H1 (cell line): Measurements from ENCODE around the gene TIMM9. TPM values are rescaled to one million over a fixed set of nuclear protein-coding genes. Genes with fewer than 3 reads are reported as not detected.

Experiments used
- CTCF ChIA-PET: fragments of 300-600 bp; sonication (Branson Sonifier 250); formaldehyde crosslinking; loops from one replicate; lab custom pipeline; 2021; ENCODE audit not compliant: partially characterized antibody; lab: Charles Lee
- POLR2A ChIA-PET: fragments of 300-600 bp; sonication (Branson Sonifier 250); formaldehyde crosslinking; loops from one replicate; lab custom pipeline; 2021; ENCODE audit warnings: inconsistent platforms; ENCODE audit not compliant: partially characterized antibody; lab: Charles Lee
- DNase-seq, 2 experiments: peaks; one replicate each; pipeline versions ENCODE4 v3.0.0 to v3.0.0-alpha.2; 2010 to 2022; ENCODE audit warnings: low spot score in 2 of 2, low read depth in 1 of 2, mixed read lengths in 1 of 2
- FAIRE-seq: peaks from 2 replicates; lab custom pipeline; 2011; peaks lifted over from hg19 to GRCh38; lab: Jason Lieb, UNC
- H2AFZ ChIP-seq: 2 replicates; pipeline ENCODE4 v1.8.1; 2012; ENCODE audit warnings: low read length, inconsistent platforms
- H2AK5ac ChIP-seq: 2 replicates; pipeline ENCODE4 v1.6.1; 2013; ENCODE audit warnings: low read depth, low read length
- H2BK120ac ChIP-seq: replicated peaks from 2 replicates; pipeline ENCODE3; 2013; ENCODE audit warnings: low read depth, low read length, inconsistent platforms
- H2BK12ac ChIP-seq: 2 replicates; pipeline ENCODE4 v1.6.1; 2013; ENCODE audit warnings: low read depth, low read length
- H2BK15ac ChIP-seq: 2 replicates; pipeline ENCODE4 v1.6.1; 2013; ENCODE audit warnings: low read length
- H2BK20ac ChIP-seq: 2 replicates; pipeline ENCODE4 v1.6.1; 2013; ENCODE audit warnings: low read length
- H2BK5ac ChIP-seq: 2 replicates; pipeline ENCODE4 v1.6.1; 2013; ENCODE audit warnings: low read depth, low read length
- H3K14ac ChIP-seq: 2 replicates; pipeline ENCODE4 v1.6.1; 2013; ENCODE audit warnings: inconsistent platforms; ENCODE audit not compliant: insufficient read length
- H3K18ac ChIP-seq: 2 replicates; pipeline ENCODE4 v1.6.1; 2013; ENCODE audit warnings: low read length; ENCODE audit errors: extremely low read depth
- H3K23ac ChIP-seq: 2 replicates; pipeline ENCODE4 v1.6.1; 2013; ENCODE audit warnings: inconsistent platforms; ENCODE audit not compliant: insufficient read length
- H3K23me2 ChIP-seq: 2 replicates; pipeline ENCODE4 v1.6.1; 2013; ENCODE audit warnings: low read depth, low read length
- H3K27ac ChIP-seq: 2 replicates; pipeline ENCODE4 v1.6.1; 2011; ENCODE audit warnings: low read depth, low read length, inconsistent platforms
- H3K27me3 ChIP-seq, 4 experiments: replicated peaks in 1 of 4; 1 replicate in 1 of 4; 2 replicates in 3 of 4; pipeline versions ENCODE4 v1.6.1 to v1.8.1; 2011 to 2013; ENCODE audit warnings: low read length in 3 of 4, mild to moderate bottlenecking in 3 of 4, inconsistent platforms in 2 of 4, mixed read lengths in 2 of 4, moderate library complexity in 1 of 4; ENCODE audit not compliant: control insufficient read depth in 3 of 4, insufficient read depth in 3 of 4; ENCODE audit errors: extremely low read depth in 1 of 4
- H3K36me3 ChIP-seq, 4 experiments: 2 replicates each; pipeline versions ENCODE4 v1.6.1 to v1.8.1; 2011 to 2013; ENCODE audit warnings: mild to moderate bottlenecking in 4 of 4, low read length in 3 of 4, moderate library complexity in 2 of 4, control low read depth in 1 of 4, inconsistent platforms in 1 of 4; ENCODE audit not compliant: insufficient read depth in 4 of 4, control insufficient read depth in 2 of 4
- H3K4ac ChIP-seq: replicated peaks from 2 replicates; pipeline ENCODE3; 2013; ENCODE audit warnings: low read length, low read depth, mixed read lengths, inconsistent platforms; ENCODE audit not compliant: insufficient read length
- H3K4me1 ChIP-seq, 4 experiments: replicated peaks in 1 of 4; 1 replicate in 1 of 4; 2 replicates in 3 of 4; pipeline versions ENCODE4 v1.6.1 to v1.8.1; 2011 to 2013; ENCODE audit warnings: low read length in 3 of 4, inconsistent platforms in 2 of 4, mixed read lengths in 1 of 4; ENCODE audit not compliant: insufficient read depth in 4 of 4, control insufficient read depth in 3 of 4
- H3K4me2 ChIP-seq, 2 experiments: 2 replicates each; pipeline versions ENCODE4 v1.6.1 to v1.8.1; 2011 to 2013; ENCODE audit warnings: low read depth in 2 of 2, low read length in 2 of 2, control low read depth in 1 of 2, inconsistent platforms in 1 of 2, mild to moderate bottlenecking in 1 of 2; ENCODE audit not compliant: insufficient read depth in 1 of 2
- H3K4me3 ChIP-seq, 4 experiments: fragments of 200-600, 300-600 bp in 1 of 4; sonication (generic), shearing (Covaris generic), sonication (Bioruptor Twin) in 1 of 4; 2 replicates each; pipeline versions ENCODE4 v1.5.1 to v1.8.1; 2011 to 2016; ENCODE audit warnings: low read length in 4 of 4, low read depth in 3 of 4, control low read depth in 2 of 4, inconsistent platforms in 2 of 4, mild to moderate bottlenecking in 2 of 4, mixed read lengths in 1 of 4, moderate library complexity in 1 of 4; ENCODE audit not compliant: insufficient read depth in 2 of 4; ENCODE audit errors: extremely low read depth in 1 of 4
- H3K56ac ChIP-seq: replicated peaks from 2 replicates; pipeline ENCODE3; 2013; ENCODE audit warnings: low read depth, mild to moderate bottlenecking, mixed read lengths, low read length, inconsistent platforms; ENCODE audit not compliant: insufficient read length
- H3K79me1 ChIP-seq: 2 replicates; pipeline ENCODE4 v1.6.1; 2013; ENCODE audit warnings: low read depth, low read length, control low read depth
- H3K79me2 ChIP-seq, 2 experiments: 2 replicates each; pipeline versions ENCODE4 v1.6.1 to v1.8.1; 2012 to 2013; ENCODE audit warnings: low read length in 2 of 2, mild to moderate bottlenecking in 2 of 2, inconsistent platforms in 1 of 2; ENCODE audit not compliant: insufficient read depth in 2 of 2, control insufficient read depth in 1 of 2
- H3K9ac ChIP-seq, 4 experiments: replicated peaks in 1 of 4; 1 replicate in 1 of 4; 2 replicates in 3 of 4; pipeline versions ENCODE4 v1.6.1 to v1.8.1; 2011 to 2013; ENCODE audit warnings: low read depth in 3 of 4, low read length in 3 of 4, control low read depth in 2 of 4, mild to moderate bottlenecking in 2 of 4, moderate library complexity in 2 of 4, inconsistent platforms in 1 of 4; ENCODE audit errors: extremely low read depth in 1 of 4
- H3K9me3 ChIP-seq, 2 experiments: 2 replicates each; pipeline versions ENCODE4 v1.6.1 to v1.8.1; 2012 to 2013; ENCODE audit warnings: mild to moderate bottlenecking in 2 of 2, moderate library complexity in 2 of 2, control low read depth in 1 of 2, inconsistent platforms in 1 of 2, low read depth in 1 of 2, low read length in 1 of 2, mixed read lengths in 1 of 2; ENCODE audit not compliant: insufficient read depth in 2 of 2
- H4K20me1 ChIP-seq, 2 experiments: replicated peaks in 1 of 2; 2 replicates each; pipeline versions ENCODE3 to v1.8.1; 2011 to 2013; ENCODE audit warnings: inconsistent platforms in 2 of 2, low read length in 2 of 2, mild to moderate bottlenecking in 1 of 2; ENCODE audit not compliant: insufficient read depth in 2 of 2, control insufficient read depth in 1 of 2
- H4K5ac ChIP-seq: 2 replicates; pipeline ENCODE4 v1.6.1; 2013; ENCODE audit warnings: low read length, low read depth, mixed read lengths, inconsistent platforms; ENCODE audit not compliant: insufficient read length
- H4K8ac ChIP-seq: 2 replicates; pipeline ENCODE4 v1.8.0; 2013; ENCODE audit warnings: mild to moderate bottlenecking, moderate library complexity, low read length, inconsistent platforms; ENCODE audit not compliant: insufficient read depth; ENCODE audit errors: extremely low read depth
- H4K91ac ChIP-seq: replicated peaks from 2 replicates; pipeline ENCODE3; 2013; ENCODE audit warnings: low read length, mixed read lengths, inconsistent platforms; ENCODE audit not compliant: insufficient read length
- E2F6 ChIP-seq: IDR thresholded peaks from 2 replicates; pipeline ENCODE4 v1.6.1; 2012; ENCODE audit warnings: inconsistent platforms
- JUND ChIP-seq: IDR thresholded peaks from 2 replicates; pipeline ENCODE4 v1.6.1; 2011; ENCODE audit warnings: mild to moderate bottlenecking, improper control_type of control experiment, low read length
- MAFK ChIP-seq: IDR thresholded peaks from 2 replicates; pipeline ENCODE4 v1.6.1; 2012; ENCODE audit warnings: low read depth, mild to moderate bottlenecking, improper control_type of control experiment, low read length
- SAP30 ChIP-seq: fragments of 300-600 bp; sonication (generic); IDR thresholded peaks from 2 replicates; pipeline ENCODE4 v1.7.1; 2012; ENCODE audit warnings: low read length, moderate library complexity, mild to moderate bottlenecking, inconsistent platforms; ENCODE audit not compliant: insufficient read depth, insufficient replicate concordance
- SRF ChIP-seq: IDR thresholded peaks from 2 replicates; pipeline ENCODE4 v1.6.1; 2011; ENCODE audit warnings: mild to moderate bottlenecking, low read depth, low read length, moderate library complexity
- WGBS, 2 experiments: shearing (Covaris generic) in 1 of 2; methylation state at CpG; one replicate each; pipeline versions ENCODE4 v1.1.6 to v1.1.7; 2013 to 2015; ENCODE audit warnings: low lambda C conversion rate in 2 of 2, mixed read lengths in 2 of 2, inconsistent platforms in 1 of 2, low coverage in 1 of 2, missing lambda C conversion rate in 1 of 2; ENCODE audit not compliant: insufficient replicate concordance in 2 of 2, insufficient coverage in 1 of 2, insufficient read length in 1 of 2; ENCODE audit errors: extremely low coverage in 1 of 2, missing lambda C conversion rate in 1 of 2; 5-methylcytosine and 5-hydroxymethylcytosine counted together
- polyA plus RNA-seq, 7 experiments: library from polyadenylated mRNA; depleted of rRNA in 3 of 7; stranded (reverse) in 5 of 7; unstranded in 2 of 7; fragments of >200 nt in 5 of 7; fragments of 200-250 nt in 2 of 7; gene quantifications; 1 replicate in 5 of 7; 2 replicates in 1 of 7; 4 replicates in 1 of 7; pipeline versions ENCODE4 v1.2.1 to v1.2.3, GENCODE V29; 2011 to 2013; ENCODE audit warnings: missing spikeins in 2 of 7, mixed read lengths in 2 of 7
- total RNA-seq: library from RNA; stranded (reverse); fragmentation: NEBNext Ultra II Directional; extraction: Animal tissue kit (Norgen Biotek cat#: 25700); gene quantifications from 2 replicates; pipeline ENCODE4 v1.2.1, GENCODE V29; 2021

Gene TIMM9
- total and polyA plus RNA-seq, 2 of the 8 experiments (the other 6 are each of a cell fraction or from before 2014, with no cell fraction given): 24.0 to 52.2 TPM

- H2BK12ac ChIP-seq: no peak overlapping the region
- peaks cover 5 to 47% (median 9%) of the 10 kb centered on the region in 4 experiments; a peak in 7 of 8 replicates for H3K36me3 ChIP-seq
- H3K79me1 ChIP-seq: no peaks in the 10 kb centered on the region
- H2AFZ ChIP-seq: no peak overlapping the region
- no peak overlapping the region for H3K4me3 ChIP-seq
- POLR2A ChIA-PET: no interaction called here
- no peak overlapping the region for H3K9ac ChIP-seq
- no peak for TF ChIP-seq MAFK
- no peak for TF ChIP-seq SRF
- no peak for TF ChIP-seq SAP30
- no peak for TF ChIP-seq JUND
- TF ChIP-seq E2F6: no peak
- no peak overlapping the region for H3K27ac ChIP-seq
- H3K23ac ChIP-seq: no peak overlapping the region
- H3K9me3 ChIP-seq: no peaks in the 10 kb centered on the region
- H3K56ac ChIP-seq: no peak overlapping the region
- CTCF ChIA-PET: no interaction called here
- no peak overlapping the region for H3K4me2 ChIP-seq
- no peak overlapping the region for H2BK120ac ChIP-seq
- H2AK5ac ChIP-seq: no peak overlapping the region
- no peaks in the 10 kb centered on the region for H3K23me2 ChIP-seq
- no peak overlapping the region for H2BK5ac ChIP-seq
- no peaks in the 10 kb centered on the region for H3K27me3 ChIP-seq
- no peak overlapping the region for H3K18ac ChIP-seq
- no peak overlapping the region for H3K4ac ChIP-seq
- no peaks in the 10 kb centered on the region for H3K79me2 ChIP-seq
- no peaks in the 10 kb centered on the region for H4K20me1 ChIP-seq
- H3K4me1 ChIP-seq: no peaks in the 10 kb centered on the region
- H4K91ac ChIP-seq: no peak overlapping the region
- no peak overlapping the region for H2BK15ac ChIP-seq
- H2BK20ac ChIP-seq: no peak overlapping the region
- H4K8ac ChIP-seq: no peak overlapping the region
- FAIRE-seq (no peak), DNase-seq (no peak)
- no peak overlapping the region for H4K5ac ChIP-seq
- WGBS, 2 experiments: 90% methylated on average over 3 of the region's 3 CpGs; no CpG with 5 or more reads in 1 of the 2 experiments
- no peak overlapping the region for H3K14ac ChIP-seq
Observed at GRCh38 chr14:58367296-58367695, 60.0 kb downstream of the TIMM9 start.
